Measurements from ENCODE around the gene INTS14. TPM values are rescaled to one million over a fixed set of nuclear protein-coding genes. Genes with fewer than 3 reads are reported as not detected.

Gene INTS14
- total RNA-seq = 10 to 100 TPM; 15.3 to 17.8 TPM
- long read RNA-seq, transcript INTS14-217 (12 exons, 2,615 nt) = minor isoform, 8 of 36 reads
- long read RNA-seq, transcript INTS14-201 (12 exons, 2,393 nt) = major isoform, 16 of 36 reads
- long read RNA-seq, partial matches to known transcripts = 1 of 36 reads
- long read RNA-seq, other reads (novel, unspliced or antisense) = 9 of 36 reads

DNA sequence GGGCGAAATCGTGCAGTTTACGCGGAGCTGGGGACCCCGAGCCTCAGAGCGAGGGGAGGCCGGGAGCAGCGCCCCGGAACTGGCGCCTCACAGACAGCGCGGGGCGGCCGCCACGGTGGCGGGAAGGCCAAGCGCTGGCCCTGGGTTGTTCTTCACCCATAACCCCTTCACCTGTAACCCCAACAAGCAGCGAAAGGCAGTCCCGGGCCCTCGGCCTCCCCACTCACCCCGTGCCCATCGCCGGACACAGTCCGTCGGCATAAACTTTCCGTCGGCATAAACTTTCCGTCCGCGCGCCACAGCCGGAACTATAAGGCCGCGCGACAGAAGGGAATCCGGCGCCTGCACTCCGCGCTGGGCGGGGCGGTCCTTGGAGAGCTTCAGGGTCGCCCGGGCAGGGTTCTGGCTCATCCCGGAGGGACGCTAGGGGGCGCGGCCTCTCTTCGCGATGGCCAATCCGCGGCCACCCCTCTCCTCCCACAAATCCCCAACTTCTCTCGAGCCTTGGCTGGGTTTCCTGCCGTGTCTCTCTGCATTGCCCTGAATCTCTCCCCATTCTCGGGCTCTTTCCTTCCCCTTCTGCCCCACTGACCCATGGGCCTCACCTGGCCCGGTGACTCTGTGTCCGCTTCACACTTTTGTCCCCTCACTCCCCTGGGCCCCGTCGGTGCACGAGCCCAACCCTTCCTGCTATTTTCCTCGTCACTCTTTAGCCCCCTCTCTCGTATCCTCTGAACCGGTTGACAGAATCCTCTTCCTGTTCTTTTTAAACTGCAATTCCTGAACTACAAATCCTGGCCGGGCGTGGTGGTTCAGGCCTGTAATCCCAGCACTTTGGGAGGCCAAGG, at the start of gene INTS14:
INTS14 (minus strand) TSS at position 261 of the 848 bp plus-strand sequence. CDS start 3,751 bp downstream, outside the sequence.
- DNase-seq = peak; percentile 99
- peak; percentile 99 to 100 for ATAC-seq
- intact Hi-C loops (cut with DNase I) = no loop called here

- ATAC-seq = no peak
- intact Hi-C loops (cut with DNase I) = no loop called here
- no peak for DNase-seq
These were observed 48.6 kb upstream of the INTS14 start for GRCh38 chr15:65659502-65660052.

GRCh38 chr15:65655457-65655856, 44.5 kb upstream of the INTS14 start:
- ATAC-seq = no peak
- intact Hi-C loops (cut with DNase I) = no loop called here
- DNase-seq = no peak

DNA sequence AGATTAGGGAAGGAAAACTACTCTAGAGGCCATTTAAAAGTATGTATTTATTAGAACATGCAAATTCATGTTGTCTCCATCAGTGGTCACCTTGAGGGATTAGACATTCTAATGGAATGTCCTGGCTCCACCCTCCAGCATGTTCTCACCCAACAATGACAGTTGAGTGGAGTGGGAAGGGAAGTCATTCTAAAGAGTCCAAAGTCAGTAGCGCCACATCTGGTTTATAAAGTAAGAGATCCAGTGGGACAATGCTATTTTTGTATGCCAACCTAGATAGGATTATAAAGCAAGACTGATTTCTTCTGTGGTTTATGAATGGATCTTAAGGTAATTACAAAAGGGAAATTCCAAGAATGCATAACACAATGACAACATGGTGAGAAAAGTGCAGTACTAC, 44.1 kb upstream of the INTS14 start:
- intact Hi-C loops (cut with DNase I) = no loop called here
- peak in 1 of 2 donors; percentile 40 for ATAC-seq
- DNase-seq = no peak

- DNase-seq = no peak
- ATAC-seq = no peak
- intact Hi-C loops (cut with DNase I) = no loop called here
These were observed 43.0 kb upstream of the INTS14 start for GRCh38 chr15:65653801-65654521.

DNA sequence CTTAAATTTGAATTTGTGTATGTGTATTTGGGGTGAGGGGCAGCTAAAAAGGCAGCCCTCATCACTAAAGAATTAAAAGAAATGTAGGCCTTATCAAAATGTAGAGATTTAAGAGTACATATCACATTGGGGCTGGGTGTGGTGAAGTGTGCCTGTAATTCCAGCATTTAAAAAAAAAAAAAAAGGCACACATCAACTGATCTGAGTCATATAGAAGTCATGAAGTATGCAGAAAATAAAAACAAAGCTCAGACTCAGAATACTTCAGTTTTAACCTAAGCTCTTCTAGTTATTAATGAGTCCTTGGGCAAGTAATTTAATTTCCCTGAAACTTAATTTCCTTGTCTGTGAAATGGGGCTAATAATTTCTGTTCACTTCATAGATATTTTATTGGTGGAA, 42.4 kb upstream of the INTS14 start:
- no peak for DNase-seq
- peak in 1 of 2 donors; percentile 53 for ATAC-seq
- intact Hi-C loops (cut with DNase I) = no loop called here

DNA sequence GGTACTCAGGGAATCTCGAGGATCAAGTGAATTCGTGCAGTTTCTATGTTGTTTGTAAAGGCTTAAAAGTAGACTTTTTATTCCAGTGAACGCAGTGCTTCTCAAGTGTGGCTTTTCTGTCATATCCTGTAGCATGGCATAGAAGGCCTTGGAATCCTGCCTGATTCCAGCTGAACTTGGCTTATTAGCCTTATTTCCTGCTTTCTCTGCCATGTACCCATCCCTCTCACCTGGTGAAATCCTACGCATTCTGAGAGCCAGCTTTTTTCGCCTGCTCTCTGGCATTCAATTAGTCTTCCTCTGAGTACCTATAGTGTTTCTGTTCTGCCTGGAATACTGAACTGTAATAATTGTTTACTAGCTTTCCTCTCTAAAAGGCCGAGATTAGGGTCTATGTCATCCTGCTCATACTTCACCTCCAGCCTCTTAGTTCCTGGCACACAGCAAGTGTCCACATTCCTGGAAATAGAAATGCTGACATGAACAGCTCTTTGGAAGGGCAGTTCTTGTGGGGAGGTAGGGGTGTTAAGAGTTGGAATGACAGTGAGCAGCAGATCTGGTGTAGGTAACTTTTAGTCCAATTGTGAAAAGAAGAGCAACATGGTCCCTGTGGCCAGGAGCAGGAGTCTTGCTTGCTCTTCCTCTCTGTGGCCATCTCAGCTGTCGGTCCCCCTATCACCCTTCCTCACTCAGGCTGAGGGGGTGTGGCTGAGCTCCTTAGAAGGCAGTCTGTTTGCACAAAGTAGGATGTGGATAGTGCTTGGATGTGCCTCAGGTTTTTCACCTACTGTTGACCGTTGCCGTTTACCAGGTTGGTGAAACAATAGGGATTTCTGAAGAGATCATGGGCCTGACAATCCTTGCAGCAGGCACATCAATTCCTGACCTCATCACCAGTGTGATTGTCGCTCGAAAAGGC, 41.2 kb upstream of the INTS14 start:
- peak; percentile 51 to 63 for ATAC-seq
- intact Hi-C loops (cut with DNase I) = no loop called here

GRCh38 chr15:65651042-65651322, 40.1 kb upstream of the INTS14 start:
- intact Hi-C loops (cut with DNase I) = no loop called here
- DNase-seq (no peak), ATAC-seq (no peak)

More for the DNA sequence above, 41.2 kb upstream of the INTS14 start:
- DNase-seq = no peak

DNA sequence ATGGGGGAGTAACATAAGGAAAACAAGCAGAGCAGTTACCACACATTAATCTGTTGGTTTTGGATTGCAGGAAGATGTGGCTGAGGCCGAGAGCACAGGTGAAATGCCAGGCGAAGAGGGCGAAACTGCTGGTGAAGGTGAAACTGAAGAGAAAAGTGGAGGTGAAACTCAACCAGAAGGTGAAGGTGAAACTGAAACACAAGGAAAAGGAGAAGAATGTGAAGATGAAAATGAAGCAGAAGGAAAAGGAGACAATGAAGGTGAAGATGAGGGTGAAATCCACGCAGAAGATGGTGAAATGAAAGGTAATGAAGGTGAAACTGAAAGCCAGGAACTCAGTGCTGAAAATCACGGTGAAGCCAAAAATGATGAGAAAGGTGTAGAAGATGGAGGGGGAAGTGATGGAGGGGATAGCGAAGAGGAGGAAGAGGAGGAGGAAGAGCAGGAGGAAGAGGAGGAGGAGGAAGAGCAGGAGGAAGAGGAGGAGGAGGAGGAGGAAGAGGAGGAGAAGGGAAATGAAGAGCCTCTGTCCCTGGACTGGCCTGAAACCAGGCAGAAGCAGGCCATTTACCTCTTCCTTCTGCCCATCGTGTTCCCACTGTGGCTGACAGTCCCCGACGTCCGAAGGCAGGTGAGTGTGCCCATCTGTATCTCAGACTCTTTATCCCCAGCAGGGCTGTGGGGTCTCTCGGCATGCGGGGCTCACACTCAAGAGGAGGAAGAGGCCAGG, 39.5 kb upstream of the INTS14 start:
- intact Hi-C loops (cut with DNase I) = no loop called here
- no peak for ATAC-seq
- no peak for DNase-seq

- no peak for ATAC-seq
- no peak for DNase-seq
- intact Hi-C loops (cut with DNase I) = no loop called here
These were observed 35.6 kb upstream of the INTS14 start for GRCh38 chr15:65646486-65646885.

- DNase-seq (no peak), ATAC-seq (no peak)
- intact Hi-C loops (cut with DNase I) = no loop called here
These were observed 34.5 kb upstream of the INTS14 start for GRCh38 chr15:65645392-65645791.

- no peak for DNase-seq
- intact Hi-C loops (cut with DNase I) = no loop called here
- no peak for ATAC-seq
These were observed 33.4 kb upstream of the INTS14 start for GRCh38 chr15:65644282-65644681.

GRCh38 chr15:65642594-65642993, 31.7 kb upstream of the INTS14 start:
- no peak for ATAC-seq
- DNase-seq = no peak
- intact Hi-C loops (cut with DNase I) = no loop called here

DNA sequence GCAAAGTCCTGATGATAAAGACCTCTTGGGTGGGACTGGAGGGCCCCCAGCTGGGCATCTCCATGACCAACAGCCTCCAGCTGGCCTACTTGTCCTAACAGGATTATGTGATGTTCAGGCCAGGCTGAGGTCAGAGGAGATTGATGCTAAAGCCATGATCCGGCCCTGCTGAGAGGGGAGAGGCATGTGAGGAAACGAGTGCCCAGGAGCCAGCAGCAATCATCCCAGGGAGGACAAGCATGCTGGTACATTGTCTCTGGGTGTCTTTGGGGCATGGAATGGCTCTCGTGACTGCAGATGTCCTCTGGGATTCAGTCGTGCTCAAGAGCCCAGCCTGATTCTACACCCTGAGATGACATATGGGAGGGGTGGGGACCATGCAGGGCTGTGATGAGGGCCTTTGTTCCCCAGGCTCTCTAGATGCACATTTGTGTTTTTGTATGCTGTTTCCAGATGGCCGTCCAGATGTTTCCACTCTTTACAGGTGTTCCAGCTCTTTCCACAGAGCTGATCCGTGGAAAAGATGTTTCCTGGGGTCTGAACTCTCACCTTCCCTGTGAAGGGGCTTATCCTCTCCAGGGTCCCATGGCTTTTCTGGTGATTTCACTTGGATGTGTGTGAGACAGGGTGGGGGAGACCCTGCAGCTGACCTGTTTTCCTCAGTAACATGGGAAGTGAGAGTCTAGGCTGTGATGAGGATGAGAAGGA, 31.0 kb upstream of the INTS14 start:
- DNase-seq (no peak), ATAC-seq (no peak)
- intact Hi-C loops (cut with DNase I) = no loop called here

GRCh38 chr15:65639509-65639908, 28.6 kb upstream of the INTS14 start:
- DNase-seq = no peak
- intact Hi-C loops (cut with DNase I) = loop anchor here in 1 of 2 donors (2.0 kb wide), 1 partner anchor 217 kb away; no protein-coding TSS in a partner anchor
- no peak for ATAC-seq

DNA sequence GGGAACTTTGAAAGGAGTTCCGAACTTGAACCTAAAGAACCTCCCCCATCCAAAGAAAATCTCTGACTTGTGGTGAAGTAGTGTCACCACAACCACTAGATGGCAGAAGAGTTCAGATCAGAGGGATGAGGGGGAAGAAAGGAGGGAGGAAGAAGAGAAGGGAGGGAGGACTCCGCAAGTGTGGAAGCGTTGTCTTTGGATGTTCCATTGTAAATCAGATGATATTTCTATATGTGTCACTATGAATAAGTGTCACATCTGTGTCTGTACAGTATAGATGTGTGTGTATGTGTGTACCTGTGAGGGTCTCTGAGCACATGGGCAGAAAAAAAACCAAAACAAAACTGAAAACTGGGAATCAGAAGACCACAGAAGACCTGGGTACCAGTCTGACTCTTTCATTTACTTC, 27.8 kb upstream of the INTS14 start:
- intact Hi-C loops (cut with DNase I) = loop anchor here in 1 of 2 donors (2.0 kb wide), 1 partner anchor 218 kb away; no protein-coding TSS in a partner anchor
- no peak for DNase-seq
- ATAC-seq = peak; percentile 77 to 83

GRCh38 chr15:65638109-65638508, 27.2 kb upstream of the INTS14 start:
- ATAC-seq (peak in 1 of 2 donors; percentile 26), DNase-seq (no peak)
- intact Hi-C loops (cut with DNase I) = loop anchor here in 1 of 2 donors (2.0 kb wide), 1 partner anchor 219 kb away; no protein-coding TSS in a partner anchor
